HEK293 (cell line): ENCODE measurements around the gene HDDC2.

Experiments
- CTCF ChIA-PET: fragments of 350-600 bp; formaldehyde crosslinking; extraction: SDS; loops from one replicate; lab custom pipeline; 2021; ENCODE audit warnings: antibody characterized with exemption; lab: Yijun Ruan, JAX
- POLR2A ChIA-PET: fragments of 300-600 bp; formaldehyde crosslinking; extraction: SDS; loops from one replicate; lab custom pipeline; 2020; ENCODE audit warnings: antibody characterized with exemption, inconsistent platforms; lab: Yijun Ruan, JAX
- H3K27ac ChIP-seq: fragments of 200-500 bp; sonication (Bioruptor generic); 2 replicates; pipeline ENCODE4 v1.5.1; 2014; ENCODE audit warnings: low read depth, low read length, control low read depth, inconsistent platforms; ENCODE audit errors: extremely low read depth
- H3K36me3 ChIP-seq, 2 experiments: fragments of 200-500 bp in 1 of 2; sonication (Bioruptor generic) in 1 of 2; 1 replicate in 1 of 2; 2 replicates in 1 of 2; pipeline ENCODE4 v1.5.1; 2014 to 2017; ENCODE audit warnings: inconsistent platforms in 2 of 2, low read length in 2 of 2; ENCODE audit not compliant: control insufficient read depth in 2 of 2, insufficient read depth in 1 of 2
- H3K4me1 ChIP-seq: fragments of 200-500 bp; sonication (Bioruptor generic); 2 replicates; pipeline ENCODE4 v1.5.1; 2014; ENCODE audit warnings: mild to moderate bottlenecking, low read length, inconsistent platforms; ENCODE audit not compliant: control insufficient read depth, insufficient read depth
- H3K4me3 ChIP-seq: 2 replicates; pipeline ENCODE4 v1.5.1; 2011; ENCODE audit warnings: low read depth, mild to moderate bottlenecking, control low read depth, low read length, moderate library complexity
- H3K9me3 ChIP-seq: fragments of 200-500 bp; sonication (Bioruptor generic); 2 replicates; pipeline ENCODE4 v1.5.1; 2014; ENCODE audit warnings: low read depth, low read length, inconsistent platforms; ENCODE audit not compliant: control insufficient read depth, insufficient read depth
- GFI1B ChIP-seq: fragments of 450-650 bp; formaldehyde crosslinking; IDR thresholded peaks from 2 replicates; pipeline ENCODE4 v1.5.1; 2016; ENCODE audit warnings: missing biosample characterization, missing genetic modification characterization
- PATZ1 ChIP-seq: fragments of 450-650 bp; formaldehyde crosslinking; IDR thresholded peaks from 2 replicates; pipeline ENCODE4 v1.5.1; 2016; ENCODE audit warnings: missing biosample characterization, missing genetic modification characterization
- ZBTB10 ChIP-seq: fragments of 450-650 bp; formaldehyde crosslinking; IDR thresholded peaks from 2 replicates; pipeline ENCODE4 v1.5.1; 2016; ENCODE audit warnings: missing biosample characterization, missing genetic modification characterization
- ZFP41 ChIP-seq: fragments of 450-650 bp; formaldehyde crosslinking; IDR thresholded peaks from 2 replicates; pipeline ENCODE4 v1.5.1; 2016; ENCODE audit warnings: missing biosample characterization, missing genetic modification characterization, borderline replicate concordance
- ZNF114 ChIP-seq: fragments of 450-650 bp; formaldehyde crosslinking; IDR thresholded peaks from 2 replicates; pipeline ENCODE4 v1.5.0; 2017; ENCODE audit warnings: missing biosample characterization, missing genetic modification characterization
- ZNF133 ChIP-seq: fragments of 450-650 bp; formaldehyde crosslinking; IDR thresholded peaks from 2 replicates; pipeline ENCODE4 v1.5.1; 2016; ENCODE audit warnings: missing biosample characterization, missing genetic modification characterization
- ZNF148 ChIP-seq: fragments of 450-650 bp; formaldehyde crosslinking; IDR thresholded peaks from 2 replicates; pipeline ENCODE4 v1.5.0; 2017; ENCODE audit warnings: missing biosample characterization, missing genetic modification characterization, borderline replicate concordance
- ZNF211 ChIP-seq: fragments of 450-650 bp; formaldehyde crosslinking; IDR thresholded peaks from 2 replicates; pipeline ENCODE4 v1.5.1; 2016; ENCODE audit warnings: low read depth, missing biosample characterization, missing genetic modification characterization
- ZNF24 ChIP-seq: fragments of 450-650 bp; formaldehyde crosslinking; IDR thresholded peaks from 2 replicates; pipeline ENCODE4 v1.5.1; 2016; ENCODE audit warnings: missing biosample characterization, missing genetic modification characterization
- ZNF266 ChIP-seq: fragments of 450-650 bp; formaldehyde crosslinking; IDR thresholded peaks from 2 replicates; pipeline ENCODE4 v1.5.1; 2016; ENCODE audit warnings: missing biosample characterization, missing genetic modification characterization, low read depth
- ZNF292 ChIP-seq: fragments of 450-650 bp; formaldehyde crosslinking; IDR thresholded peaks from 2 replicates; pipeline ENCODE4 v1.5.1; 2016; ENCODE audit warnings: low read depth, missing biosample characterization, missing genetic modification characterization, borderline replicate concordance
- ZNF302 ChIP-seq: fragments of 450-650 bp; formaldehyde crosslinking; IDR thresholded peaks from 2 replicates; pipeline ENCODE4 v1.5.1; 2016; ENCODE audit warnings: missing biosample characterization, missing genetic modification characterization, low read depth
- ZNF433 ChIP-seq: fragments of 450-650 bp; formaldehyde crosslinking; IDR thresholded peaks from 2 replicates; pipeline ENCODE4 v1.5.1; 2016; ENCODE audit warnings: missing biosample characterization, missing genetic modification characterization, low read depth
- ZNF473 ChIP-seq: fragments of 450-650 bp; formaldehyde crosslinking; IDR thresholded peaks from 2 replicates; pipeline ENCODE4 v1.5.1; 2017; ENCODE audit warnings: missing biosample characterization, missing genetic modification characterization
- ZNF48 ChIP-seq: fragments of 450-650 bp; formaldehyde crosslinking; IDR thresholded peaks from 2 replicates; pipeline ENCODE4 v1.5.1; 2016; ENCODE audit warnings: missing biosample characterization, missing genetic modification characterization
- ZNF558 ChIP-seq: fragments of 450-650 bp; formaldehyde crosslinking; IDR thresholded peaks from 2 replicates; pipeline ENCODE4 v1.5.1; 2016; ENCODE audit warnings: missing biosample characterization, missing genetic modification characterization
- ZNF561 ChIP-seq: fragments of 450-650 bp; IDR thresholded peaks from 2 replicates; pipeline ENCODE4 v1.5.1; 2018; ENCODE audit warnings: missing biosample characterization, missing genetic modification characterization, borderline replicate concordance
- ZNF571 ChIP-seq: fragments of 450-650 bp; formaldehyde crosslinking; IDR thresholded peaks from 2 replicates; pipeline ENCODE4 v1.5.0; 2017; ENCODE audit warnings: missing biosample characterization, missing genetic modification characterization
- ZNF596 ChIP-seq: fragments of 450-650 bp; IDR thresholded peaks from 2 replicates; pipeline ENCODE4 v1.5.0; 2018; ENCODE audit warnings: missing biosample characterization, mild to moderate bottlenecking, missing genetic modification characterization, moderate library complexity
- ZNF654 ChIP-seq: fragments of 450-650 bp; formaldehyde crosslinking; IDR thresholded peaks from 2 replicates; pipeline ENCODE4 v1.5.1; 2016; ENCODE audit warnings: low read depth, missing biosample characterization, missing genetic modification characterization
- ZNF660 ChIP-seq: fragments of 450-650 bp; IDR thresholded peaks from 2 replicates; pipeline ENCODE4 v1.5.1; 2018; ENCODE audit warnings: missing biosample characterization, mild to moderate bottlenecking, missing genetic modification characterization
- TF ChIP-seq, protein P1 (sequence below): fragments of 450-650 bp; formaldehyde crosslinking; IDR thresholded peaks from 2 replicates; pipeline ENCODE4 v1.5.1; 2017; ENCODE audit warnings: missing biosample characterization, missing genetic modification characterization
- TF ChIP-seq, protein P2 (sequence below): fragments of 450-650 bp; IDR thresholded peaks from 2 replicates; pipeline ENCODE4 v1.5.1; 2018; ENCODE audit warnings: missing biosample characterization, missing genetic modification characterization
- TF ChIP-seq, protein P3 (sequence below): fragments of 450-650 bp; formaldehyde crosslinking; IDR thresholded peaks from 2 replicates; pipeline ENCODE4 v1.5.1; 2016; ENCODE audit warnings: missing biosample characterization, missing genetic modification characterization, low read depth

The HDDC2 gene

DNA sequence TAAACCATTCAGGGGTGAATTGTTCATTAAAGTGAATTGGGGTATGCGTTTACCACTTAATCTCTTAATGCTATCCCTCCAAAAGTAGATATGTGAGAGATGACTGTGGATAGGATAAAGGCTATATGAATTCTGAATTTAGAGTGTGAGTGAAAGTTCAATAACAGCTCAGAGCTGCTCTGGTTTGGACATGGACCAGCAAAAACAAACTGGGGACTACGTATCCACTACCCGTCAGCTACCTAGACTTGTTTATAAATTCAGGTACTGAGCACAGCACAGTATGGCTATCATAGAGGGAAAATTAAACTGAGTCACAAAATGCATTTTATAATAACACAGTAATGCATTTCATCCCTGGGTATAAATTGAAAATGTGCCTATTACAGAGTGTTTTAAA is 44.4 kb downstream of the HDDC2 start:
- no peak overlapping the region for H3K27ac ChIP-seq
- no peak for TF ChIP-seq ZFP41 (tag by site-specific recombination)
- no peak for TF ChIP-seq ZNF211 (tag by site-specific recombination)
- TF ChIP-seq, protein P1, sequence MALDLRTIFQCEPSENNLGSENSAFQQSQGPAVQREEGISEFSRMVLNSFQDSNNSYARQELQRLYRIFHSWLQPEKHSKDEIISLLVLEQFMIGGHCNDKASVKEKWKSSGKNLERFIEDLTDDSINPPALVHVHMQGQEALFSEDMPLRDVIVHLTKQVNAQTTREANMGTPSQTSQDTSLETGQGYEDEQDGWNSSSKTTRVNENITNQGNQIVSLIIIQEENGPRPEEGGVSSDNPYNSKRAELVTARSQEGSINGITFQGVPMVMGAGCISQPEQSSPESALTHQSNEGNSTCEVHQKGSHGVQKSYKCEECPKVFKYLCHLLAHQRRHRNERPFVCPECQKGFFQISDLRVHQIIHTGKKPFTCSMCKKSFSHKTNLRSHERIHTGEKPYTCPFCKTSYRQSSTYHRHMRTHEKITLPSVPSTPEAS (tag by site-specific recombination): no peak
- no peak for TF ChIP-seq PATZ1 (tag by site-specific recombination)
- TF ChIP-seq ZNF596 (tag by site-specific recombination): no peak
- TF ChIP-seq ZBTB10 (tag by site-specific recombination): no peak
- TF ChIP-seq ZNF571 (tag by site-specific recombination): no peak
- no peak for TF ChIP-seq ZNF558
- TF ChIP-seq ZNF654 (tag by site-specific recombination): no peak
- TF ChIP-seq ZNF433: no peak
- TF ChIP-seq, protein P2, sequence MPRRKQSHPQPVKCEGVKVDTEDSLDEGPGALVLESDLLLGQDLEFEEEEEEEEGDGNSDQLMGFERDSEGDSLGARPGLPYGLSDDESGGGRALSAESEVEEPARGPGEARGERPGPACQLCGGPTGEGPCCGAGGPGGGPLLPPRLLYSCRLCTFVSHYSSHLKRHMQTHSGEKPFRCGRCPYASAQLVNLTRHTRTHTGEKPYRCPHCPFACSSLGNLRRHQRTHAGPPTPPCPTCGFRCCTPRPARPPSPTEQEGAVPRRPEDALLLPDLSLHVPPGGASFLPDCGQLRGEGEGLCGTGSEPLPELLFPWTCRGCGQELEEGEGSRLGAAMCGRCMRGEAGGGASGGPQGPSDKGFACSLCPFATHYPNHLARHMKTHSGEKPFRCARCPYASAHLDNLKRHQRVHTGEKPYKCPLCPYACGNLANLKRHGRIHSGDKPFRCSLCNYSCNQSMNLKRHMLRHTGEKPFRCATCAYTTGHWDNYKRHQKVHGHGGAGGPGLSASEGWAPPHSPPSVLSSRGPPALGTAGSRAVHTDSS (tag by site-specific recombination): no peak
- no peak for TF ChIP-seq ZNF133 (tag by site-specific recombination)
- TF ChIP-seq ZNF292 (tag by site-specific recombination): no peak
- TF ChIP-seq ZNF266 (tag by site-specific recombination): no peak
- TF ChIP-seq, protein P3, sequence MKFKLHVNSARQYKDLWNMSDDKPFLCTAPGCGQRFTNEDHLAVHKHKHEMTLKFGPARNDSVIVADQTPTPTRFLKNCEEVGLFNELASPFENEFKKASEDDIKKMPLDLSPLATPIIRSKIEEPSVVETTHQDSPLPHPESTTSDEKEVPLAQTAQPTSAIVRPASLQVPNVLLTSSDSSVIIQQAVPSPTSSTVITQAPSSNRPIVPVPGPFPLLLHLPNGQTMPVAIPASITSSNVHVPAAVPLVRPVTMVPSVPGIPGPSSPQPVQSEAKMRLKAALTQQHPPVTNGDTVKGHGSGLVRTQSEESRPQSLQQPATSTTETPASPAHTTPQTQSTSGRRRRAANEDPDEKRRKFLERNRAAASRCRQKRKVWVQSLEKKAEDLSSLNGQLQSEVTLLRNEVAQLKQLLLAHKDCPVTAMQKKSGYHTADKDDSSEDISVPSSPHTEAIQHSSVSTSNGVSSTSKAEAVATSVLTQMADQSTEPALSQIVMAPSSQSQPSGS (tag by site-specific recombination): no peak
- ChIA-PET POLR2A (no interaction called here), CTCF (interaction anchor here (0.7 to 1.3 kb wide), 2 partner anchors 9 to 743 kb away, joined by 3 read pairs; no protein-coding TSS in a partner anchor)
- H3K4me1 ChIP-seq: 0 out of 2 replicates have a peak, but pooled peaks cover 3% of the 10 kb centered on the region
- no peak overlapping the region for H3K4me3 ChIP-seq
- H3K9me3 ChIP-seq: no peaks in the 10 kb centered on the region
- H3K36me3 ChIP-seq: no peaks in the 10 kb centered on the region

GRCh38 chr6:125255201-125255600 is 46.6 kb downstream of the HDDC2 start:
- ChIA-PET POLR2A (no interaction called here), CTCF (interaction anchor here (0.6 to 1.2 kb wide), 3 partner anchors 10 to 729 kb away, joined by 3 to 8 read pairs (median 4); no protein-coding TSS in a partner anchor)
- Histone ChIP-seq H3K36me3 (no peaks in the 10 kb centered on the region), H3K4me1 (0 out of 2 replicates have a peak, but pooled peaks cover 5% of the 10 kb centered on the region), H3K27ac (no peak overlapping the region), H3K9me3 (no peaks in the 10 kb centered on the region), H3K4me3 (no peak overlapping the region)
- TF ChIP-seq ZNF302 (tag by site-specific recombination): no peak
- no peak for TF ChIP-seq ZNF660 (tag by site-specific recombination)
- TF ChIP-seq ZNF114 (tag by site-specific recombination): no peak
- no peak for TF ChIP-seq ZNF24
- no peak for TF ChIP-seq ZNF148 (tag by site-specific recombination)
- no peak for TF ChIP-seq ZNF561 (tag by site-specific recombination)
- no peak for TF ChIP-seq ZNF48 (tag by site-specific recombination)
- no peak for TF ChIP-seq GFI1B
- TF ChIP-seq ZNF473 (tag by site-specific recombination): no peak
